SK-N-SH (cell line): ENCODE data around the gene BCO1. TPM values are rescaled to one million over a fixed set of nuclear protein-coding genes. Genes with fewer than 3 reads are reported as not detected.
"Not testable (repeated sequence)": the region's sequence is repeated elsewhere in the genome, so short reads cannot be mapped to it uniquely, and the experiment has no call there.

Experiments
- CTCF ChIA-PET: fragments of 300-600, 350-600 bp; formaldehyde crosslinking; extraction: SDS; loops from one replicate; lab custom pipeline; 2021; lab: Yijun Ruan, JAX
- POLR2A ChIA-PET: fragments of 350-600 bp; sonication (Branson Sonifier 250); formaldehyde crosslinking; extraction: SDS; loops from one replicate; lab custom pipeline; 2020; ENCODE audit warnings: antibody characterized with exemption, inconsistent platforms; lab: Yijun Ruan, JAX
- DNase-seq: peaks from one replicate; pipeline ENCODE4 v3.0.0; 2012
- H2AFZ ChIP-seq: fragments of 200-600 bp; sonication (generic); 2 replicates; pipeline ENCODE4 v1.8.1; 2016; ENCODE audit warnings: antibody characterized with exemption, mild to moderate bottlenecking, low read depth
- H3F3A ChIP-seq: fragments of 200-600 bp; sonication (generic); replicated peaks from 2 replicates; pipeline ENCODE3; 2016; ENCODE audit warnings: antibody characterized with exemption, mild to moderate bottlenecking; ENCODE audit not compliant: insufficient read depth
- H3K27ac ChIP-seq, 2 experiments: fragments of 200-500 bp in 1 of 2; fragments of 200-600 bp in 1 of 2; sonication (Bioruptor generic) in 1 of 2; sonication (generic), shearing (Covaris generic) in 1 of 2; 2 replicates each; pipeline versions ENCODE4 v1.5.1 to v1.6.1; 2014 to 2016; ENCODE audit warnings: low read depth in 2 of 2, inconsistent platforms in 1 of 2, low read length in 1 of 2, mild to moderate bottlenecking in 1 of 2, mixed read lengths in 1 of 2
- H3K27me3 ChIP-seq: fragments of 200-600 bp; sonication (generic), shearing (Covaris generic); 2 replicates; pipeline ENCODE4 v1.6.1; 2016; ENCODE audit warnings: mixed run types; ENCODE audit not compliant: insufficient read depth
- H3K36me3 ChIP-seq, 2 experiments: fragments of 200-500 bp in 1 of 2; fragments of 200-600 bp in 1 of 2; sonication (Bioruptor generic) in 1 of 2; sonication (generic) in 1 of 2; replicated peaks in 1 of 2; 2 replicates each; pipeline versions ENCODE3 to v1.5.1; 2014 to 2016; ENCODE audit warnings: low read length in 1 of 2, mild to moderate bottlenecking in 1 of 2; ENCODE audit not compliant: insufficient read depth in 2 of 2, control insufficient read depth in 1 of 2
- H3K4me1 ChIP-seq, 2 experiments: fragments of 200-500 bp in 1 of 2; fragments of 200-600 bp in 1 of 2; sonication (Bioruptor generic) in 1 of 2; sonication (generic), shearing (Covaris generic) in 1 of 2; 2 replicates each; pipeline versions ENCODE4 v1.5.1 to v1.6.1; 2014 to 2016; ENCODE audit warnings: low read depth in 1 of 2, low read length in 1 of 2, mixed run types in 1 of 2; ENCODE audit not compliant: insufficient read depth in 2 of 2, control insufficient read depth in 1 of 2
- H3K4me2 ChIP-seq: fragments of 200-600 bp; sonication (generic), shearing (Covaris generic); 2 replicates; pipeline ENCODE4 v1.6.1; 2017; ENCODE audit warnings: mixed run types
- H3K4me3 ChIP-seq, 2 experiments: fragments of 200-500 bp in 1 of 2; fragments of 200-600 bp in 1 of 2; sonication (Bioruptor generic) in 1 of 2; sonication (generic), shearing (Covaris generic) in 1 of 2; 2 replicates each; pipeline versions ENCODE4 v1.5.1 to v1.8.1; 2014 to 2016; ENCODE audit warnings: low read depth in 2 of 2, inconsistent platforms in 1 of 2, low read length in 1 of 2, mild to moderate bottlenecking in 1 of 2, mixed read lengths in 1 of 2, moderate library complexity in 1 of 2
- H3K79me2 ChIP-seq: fragments of 200-600 bp; sonication (generic); 2 replicates; pipeline ENCODE4 v1.8.1; 2017; ENCODE audit warnings: mild to moderate bottlenecking; ENCODE audit not compliant: insufficient read depth
- H3K9ac ChIP-seq: fragments of 200-600 bp; sonication (generic); 2 replicates; pipeline ENCODE4 v1.6.1; 2017; ENCODE audit warnings: mixed run types
- H3K9me2 ChIP-seq: fragments of 200-600 bp; sonication (generic); 2 replicates; pipeline ENCODE4 v1.6.1; 2017; ENCODE audit warnings: mixed run types
- H3K9me3 ChIP-seq: fragments of 200-600 bp; sonication (generic); 2 replicates; pipeline ENCODE4 v1.6.1; 2017; ENCODE audit warnings: mixed run types, mild to moderate bottlenecking, moderate library complexity
- H4K20me1 ChIP-seq: fragments of 200-600 bp; sonication (generic); 2 replicates; pipeline ENCODE4 v1.6.1; 2017; ENCODE audit warnings: mild to moderate bottlenecking, mixed run types; ENCODE audit not compliant: insufficient read depth
- ELF1 ChIP-seq: IDR thresholded peaks from 2 replicates; pipeline ENCODE4 v1.4.0; 2012
- EZH2phosphoT487 ChIP-seq: fragments of 200-600 bp; sonication (generic); IDR thresholded peaks from 2 replicates; pipeline ENCODE4 v1.6.1; 2017; ENCODE audit warnings: low read depth, mixed run types, mild to moderate bottlenecking, antibody characterized with exemption, moderate library complexity, borderline replicate concordance
- FOSL2 ChIP-seq: IDR thresholded peaks from 2 replicates; pipeline ENCODE4 v1.4.0; 2012; ENCODE audit warnings: low read depth, mild to moderate bottlenecking, moderate library complexity, borderline replicate concordance
- GATA2 ChIP-seq: sonication (generic); formaldehyde crosslinking; IDR thresholded peaks from 2 replicates; pipeline ENCODE4 v1.5.0; 2020; ENCODE audit warnings: mild to moderate bottlenecking, missing genetic modification reagents
- NFIC ChIP-seq: IDR thresholded peaks from 2 replicates; pipeline ENCODE4 v1.4.0; 2012; ENCODE audit warnings: borderline replicate concordance
- RCOR1 ChIP-seq: fragments of 150-350 bp; IDR thresholded peaks from 2 replicates; pipeline ENCODE4 v1.6.1; 2017; ENCODE audit warnings: antibody characterized with exemption, low read length
- RFX5 ChIP-seq: IDR thresholded peaks from 2 replicates; pipeline ENCODE4 v1.6.1; 2012; ENCODE audit warnings: mild to moderate bottlenecking, improper control_type of control experiment, low read length
- RXRA ChIP-seq: IDR thresholded peaks from 2 replicates; pipeline ENCODE4 v1.4.0; 2012; ENCODE audit warnings: low read depth, mild to moderate bottlenecking, borderline replicate concordance
- TCF12 ChIP-seq: IDR thresholded peaks from 2 replicates; pipeline ENCODE4 v1.4.0; 2012
- YY1 ChIP-seq: IDR thresholded peaks from 2 replicates; pipeline ENCODE4 v1.4.0; 2012; ENCODE audit warnings: low read depth, mild to moderate bottlenecking
- WGBS: methylation state at CpG from one replicate; pipeline ENCODE4 v1.1.6; 2017; ENCODE audit warnings: low lambda C conversion rate; 5-methylcytosine and 5-hydroxymethylcytosine counted together
- polyA plus RNA-seq, 3 experiments: library from polyadenylated mRNA; depleted of rRNA; stranded (reverse); fragments of >200 nt; gene quantifications; 2 replicates each; pipeline ENCODE4 v1.2.3, GENCODE V29; 2012
- TF ChIP-seq, protein P1 (sequence below): IDR thresholded peaks from 2 replicates; pipeline ENCODE4 v1.4.0; 2012; ENCODE audit warnings: low read depth
- TF ChIP-seq, protein P2 (sequence below): fragments of 150-350 bp; IDR thresholded peaks from 2 replicates; pipeline ENCODE4 v1.6.1; 2017; ENCODE audit warnings: antibody characterized with exemption, low read length, low read depth, borderline replicate concordance

Gene BCO1
- polyA plus RNA-seq, 1 of the 3 experiments (the other 2 are of a cell fraction): 0.02 TPM

DNA sequence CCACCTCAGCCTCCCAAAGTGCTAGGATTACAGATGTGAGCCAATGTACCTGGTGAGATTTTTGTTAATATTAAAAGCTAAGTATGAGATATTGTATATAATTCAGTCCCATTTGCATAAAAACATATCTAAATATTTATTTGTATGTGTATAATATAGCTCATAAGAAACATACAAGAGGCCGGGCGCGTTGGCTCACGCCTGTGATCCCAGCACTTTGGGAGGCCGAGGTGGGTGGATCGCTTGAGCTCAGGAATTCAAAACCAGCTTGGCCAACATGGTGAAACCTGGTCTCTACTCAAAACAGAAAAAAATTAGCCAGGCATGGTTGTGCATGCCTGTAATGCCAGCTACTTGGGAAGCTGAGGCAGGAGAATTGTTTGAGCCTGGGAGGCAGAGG lies 16.8 kb upstream of the BCO1 start:
- no peak for TF ChIP-seq RCOR1
- TF ChIP-seq, protein P1, sequence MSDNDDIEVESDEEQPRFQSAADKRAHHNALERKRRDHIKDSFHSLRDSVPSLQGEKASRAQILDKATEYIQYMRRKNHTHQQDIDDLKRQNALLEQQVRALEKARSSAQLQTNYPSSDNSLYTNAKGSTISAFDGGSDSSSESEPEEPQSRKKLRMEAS: no peak
- no peak for DNase-seq
- no peaks in the 10 kb centered on the region for H3K9me2 ChIP-seq
- no peak overlapping the region for H3K9ac ChIP-seq
- no peaks in the 10 kb centered on the region for H3K79me2 ChIP-seq
- H2AFZ ChIP-seq: no peak overlapping the region
- 95% methylated on average over 6 of the region's 6 CpGs for WGBS
- no peak overlapping the region for H3K4me3 ChIP-seq
- no peaks in the 10 kb centered on the region for H3F3A ChIP-seq
- H3K4me2 ChIP-seq: no peak overlapping the region
- CTCF ChIA-PET: interaction anchor here (1.1 kb wide), 1 partner anchor 12 kb away, joined by 3 read pairs; no protein-coding TSS in a partner anchor
- H4K20me1 ChIP-seq: no peaks in the 10 kb centered on the region
- peaks cover 0 to 7% of the 10 kb centered on the region in 2 experiments; a peak in 1 of 4 replicates for H3K4me1 ChIP-seq
- H3K9me3 ChIP-seq: no peaks in the 10 kb centered on the region
- no peaks in the 10 kb centered on the region for H3K36me3 ChIP-seq
- no peak overlapping the region for H3K27ac ChIP-seq
- POLR2A ChIA-PET: no interaction called here
- H3K27me3 ChIP-seq: peaks cover 5% of the 10 kb centered on the region; the same call in 1 of the 2 replicates

DNA sequence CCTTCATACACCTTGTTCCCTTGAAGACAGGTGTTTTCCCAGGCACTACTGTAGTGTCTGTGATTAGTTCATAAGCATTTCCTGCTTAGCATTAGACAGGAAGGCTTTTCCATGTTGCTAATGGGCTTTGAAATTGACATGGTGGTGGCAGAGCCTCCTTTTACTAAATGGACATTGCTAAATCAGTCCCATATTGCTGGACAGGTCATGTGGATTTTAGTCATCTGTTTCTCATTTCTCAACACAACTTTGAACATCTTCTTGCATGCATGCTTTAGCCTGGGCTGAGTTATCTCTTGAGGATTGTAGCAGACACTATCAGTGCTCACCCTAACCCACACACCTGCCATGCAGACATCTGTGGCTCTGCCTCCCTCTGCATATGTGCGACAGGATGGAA lies 13.7 kb upstream of the BCO1 start:
- ChIA-PET POLR2A (no interaction called here), CTCF (no interaction called here)
- 0 out of 2 replicates have a peak, but pooled peaks cover 5% of the 10 kb centered on the region for H3K27me3 ChIP-seq
- TF ChIP-seq, protein P2, sequence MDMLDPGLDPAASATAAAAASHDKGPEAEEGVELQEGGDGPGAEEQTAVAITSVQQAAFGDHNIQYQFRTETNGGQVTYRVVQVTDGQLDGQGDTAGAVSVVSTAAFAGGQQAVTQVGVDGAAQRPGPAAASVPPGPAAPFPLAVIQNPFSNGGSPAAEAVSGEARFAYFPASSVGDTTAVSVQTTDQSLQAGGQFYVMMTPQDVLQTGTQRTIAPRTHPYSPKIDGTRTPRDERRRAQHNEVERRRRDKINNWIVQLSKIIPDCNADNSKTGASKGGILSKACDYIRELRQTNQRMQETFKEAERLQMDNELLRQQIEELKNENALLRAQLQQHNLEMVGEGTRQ: no peak
- WGBS: 40% methylated on average over 1 of the region's 1 CpG
- no peaks in the 10 kb centered on the region for H3K9me3 ChIP-seq
- no peaks in the 10 kb centered on the region for H3K9me2 ChIP-seq
- peaks cover 0 to 7% of the 10 kb centered on the region in 2 experiments; a peak in 1 of 4 replicates for H3K4me1 ChIP-seq
- H3K36me3 ChIP-seq: no peaks in the 10 kb centered on the region
- no peak overlapping the region for H3K27ac ChIP-seq
- no peaks in the 10 kb centered on the region for H3K79me2 ChIP-seq
- no peaks in the 10 kb centered on the region for H4K20me1 ChIP-seq
- no peak overlapping the region for H3K9ac ChIP-seq
- no peak for DNase-seq
- H2AFZ ChIP-seq: no peak overlapping the region
- H3K4me3 ChIP-seq: no peak overlapping the region
- H3F3A ChIP-seq: no peaks in the 10 kb centered on the region
- no peak overlapping the region for H3K4me2 ChIP-seq

DNA sequence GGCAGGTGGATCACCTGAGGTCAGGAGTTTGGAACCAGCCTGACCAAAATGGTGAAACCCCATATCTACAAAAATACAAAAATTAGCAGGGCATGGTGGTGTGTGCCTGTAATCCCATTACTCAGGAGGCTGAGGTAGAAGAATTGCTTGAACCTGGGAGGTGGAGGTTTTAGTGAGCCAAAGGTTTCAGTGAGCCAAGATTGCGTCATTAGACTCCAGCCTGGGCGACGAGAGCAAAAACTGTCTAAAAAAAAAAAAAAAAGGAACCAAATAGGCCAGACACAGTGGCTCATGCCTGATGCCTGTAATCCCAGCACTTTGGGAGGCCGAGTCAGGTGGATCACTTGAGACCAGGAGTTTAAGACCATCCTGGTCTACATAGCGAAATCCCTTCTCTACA lies 12.8 kb upstream of the BCO1 start:
- H3K9ac ChIP-seq, H3K36me3 ChIP-seq, H3K4me2 ChIP-seq, H3K4me1 ChIP-seq, H3K79me2 ChIP-seq, H3K27ac ChIP-seq, POLR2A ChIA-PET, H4K20me1 ChIP-seq, CTCF ChIA-PET, H3K4me3 ChIP-seq, DNase-seq, H3K9me2 ChIP-seq, H2AFZ ChIP-seq, H3F3A ChIP-seq, H3K9me3 ChIP-seq: not testable (repeated sequence)
- peaks cover 11% of the 10 kb centered on the region; the same call in 1 of the 2 replicates for H3K27me3 ChIP-seq
- WGBS: 62% methylated on average over 5 of the region's 5 CpGs

DNA sequence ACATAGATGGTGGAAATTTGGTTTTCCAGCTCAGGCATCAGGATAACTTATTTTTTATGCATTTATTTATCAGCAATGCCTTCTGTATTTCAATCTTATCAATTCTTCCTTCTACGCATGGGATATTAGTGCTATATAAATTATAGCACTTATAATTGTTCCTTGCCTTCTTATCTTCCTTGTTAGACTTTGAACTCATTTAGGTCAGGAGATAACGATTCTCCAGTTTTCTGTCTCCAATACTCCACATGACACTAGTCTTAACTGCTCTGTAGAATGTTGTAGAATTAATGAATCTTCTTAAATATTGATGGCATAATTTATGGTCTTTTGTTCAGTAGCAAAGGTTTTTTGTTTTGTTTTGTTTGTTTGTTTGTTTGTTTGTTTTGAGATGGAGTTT lies 10.7 kb upstream of the BCO1 start:
- CTCF ChIA-PET: no interaction called here
- no peak for TF ChIP-seq TCF12
- TF ChIP-seq EZH2phosphoT487: no peak
- TF ChIP-seq RCOR1: no peak
- no peak for TF ChIP-seq RFX5
- no peak for TF ChIP-seq NFIC
- TF ChIP-seq YY1: no peak
- no peak for TF ChIP-seq ELF1
- TF ChIP-seq, protein P1: no peak
- TF ChIP-seq FOSL2: no peak
- TF ChIP-seq GATA2: no peak
- no peak for TF ChIP-seq RXRA

More for the DNA sequence above, 10.7 kb upstream of the BCO1 start:
- no peaks in the 10 kb centered on the region for H3K9me3 ChIP-seq
- H3K4me3 ChIP-seq: no peak overlapping the region
- no peak for DNase-seq
- no peaks in the 10 kb centered on the region for H3F3A ChIP-seq
- 52% methylated on average over 2 of the region's 2 CpGs for WGBS
- peaks cover 17% of the 10 kb centered on the region; the same call in 1 of the 2 replicates for H3K27me3 ChIP-seq
- no peaks in the 10 kb centered on the region for H4K20me1 ChIP-seq
- H3K4me2 ChIP-seq: no peak overlapping the region
- POLR2A ChIA-PET: no interaction called here
- H3K79me2 ChIP-seq: no peaks in the 10 kb centered on the region
- no peaks in the 10 kb centered on the region for H3K9me2 ChIP-seq
- H3K9ac ChIP-seq: no peak overlapping the region
- peaks cover 0 to 7% of the 10 kb centered on the region in 2 experiments; a peak in 1 of 4 replicates for H3K4me1 ChIP-seq
- H3K36me3 ChIP-seq: no peaks in the 10 kb centered on the region
- no peak overlapping the region for H3K27ac ChIP-seq
- H2AFZ ChIP-seq: no peak overlapping the region
